Gastrocnemius medialis (tissue), 4 donors: Measurements from ENCODE around the gene POLR3G. TPM values are rescaled to one million over a fixed set of nuclear protein-coding genes. Genes with fewer than 3 reads are reported as not detected.

Experiments used
- ATAC-seq, 2 donors: fragments of 150-250 bp; one replicate each; pipeline ENCODE4 v1.9.1; 2016
- DNase-seq, 2 donors: peaks; one replicate each; pipeline ENCODE4 v3.0.0-alpha.2; 2019
- H3K27ac ChIP-seq, 4 donors: fragments of 200-600 bp; sonication (generic); 1 replicate in 1 of 4; 2 replicates in 3 of 4; pipeline ENCODE4 v1.5.1; 2016 to 2018; ENCODE audit warnings: mild to moderate bottlenecking in 2 of 4, moderate library complexity in 1 of 4
- H3K27me3 ChIP-seq, 3 donors: fragments of 200-600 bp; sonication (generic) in 2 of 3; 1 replicate in 1 of 3; 2 replicates in 2 of 3; pipeline versions ENCODE4 v1.5.1 to v1.6.0; 2016 to 2019; ENCODE audit warnings: mild to moderate bottlenecking in 1 of 3, moderate library complexity in 1 of 3
- H3K36me3 ChIP-seq, 2 donors: fragments of 200-600 bp; sonication (generic) in 1 of 2; one replicate each; pipeline ENCODE4 v1.5.1; 2017 to 2018
- H3K4me1 ChIP-seq, 2 donors: fragments of 200-600 bp; sonication (generic) in 1 of 2; one replicate each; pipeline ENCODE4 v1.5.1; 2016 to 2017; ENCODE audit warnings: mild to moderate bottlenecking in 2 of 2
- H3K4me3 ChIP-seq, 4 donors: fragments of 200-600 bp; sonication (generic) in 3 of 4; 1 replicate in 1 of 4; 2 replicates in 3 of 4; pipeline ENCODE4 v1.5.1; 2016 to 2019; ENCODE audit warnings: mild to moderate bottlenecking in 2 of 4
- H3K9me3 ChIP-seq, 3 donors: fragments of 200-600 bp; sonication (generic) in 2 of 3; 1 replicate in 1 of 3; 2 replicates in 2 of 3; pipeline ENCODE4 v1.5.1; 2016 to 2019
- CTCF ChIP-seq, 5 experiments: fragments of 450-650 bp in 3 of 5; fragments of 200-600 bp in 2 of 5; sonication (generic) in 2 of 5; IDR thresholded peaks in 4 of 5; conservative IDR thresholded peaks in 1 of 5; 1 replicate in 4 of 5; 2 replicates in 1 of 5; pipeline ENCODE4 v1.5.1; 2016 to 2019; ENCODE audit warnings: antibody characterized with exemption in 5 of 5, mild to moderate bottlenecking in 3 of 5, moderate library complexity in 3 of 5
- POLR2A ChIP-seq, 2 donors: fragments of 450-650 bp; IDR thresholded peaks; one replicate each; pipeline ENCODE4 v1.6.1; 2017; ENCODE audit warnings: antibody characterized with exemption in 2 of 2, mild to moderate bottlenecking in 2 of 2, moderate library complexity in 2 of 2
- in situ Hi-C, 4 donors: fragments of 200-750 bp; cut with MboI; loops; one replicate each; pipeline versions ENCODE4 v1.15.0 to v1.8.0; 2017; ENCODE audit warnings: low sequenced_read_pairs in 4 of 4
- intact Hi-C: fragments of 100-400 bp; cut with DNase I; formaldehyde crosslinking; loops from one replicate; pipeline ENCODE4 v1.15.1; 2023; ENCODE audit warnings: low total_unique reads
- total RNA-seq, 4 donors: library from RNA; depleted of rRNA; stranded (reverse); fragments of >200 nt; gene quantifications; one replicate each; pipeline versions ENCODE4 v1.1.0 to v1.2.3, GENCODE V29; 2016

Gene POLR3G
- total RNA-seq, 4 donors from 2014 or later, result 0.89 to 5.8 (median 3.7) TPM

GRCh38 chr5:90558344-90559192 lies 83.9 kb downstream of the POLR3G start, which contains the start of gene ADGRV1:
TSS of gene ADGRV1 (plus strand) at chr5:90558797. CDS start at chr5:90558896, 99 bp downstream.
- no peaks in the 10 kb centered on the region for H3K36me3 ChIP-seq
- no peak within 1 kb of the TSS for H3K27ac ChIP-seq
- TF ChIP-seq CTCF (IDR thresholded peaks at IDR 0.05 in 4 of 5, conservative IDR thresholded peaks at IDR 0.05 in 1 of 5) (no peak), POLR2A (IDR thresholded peaks at IDR 0.05) (no peak)
- intact Hi-C loops, result no loop called here
- ATAC-seq (peak in 1 of 2 donors; percentile 44), DNase-seq (peak in 1 of 2 donors; percentile 11)
- H3K4me3 ChIP-seq, result peak within 1 kb of the TSS; percentile 9 to 46 (median 39)
- in situ Hi-C loops, result no loop called here
- no peaks in the 10 kb centered on the region for H3K9me3 ChIP-seq
- peaks cover 7% of the 10 kb centered on the region in 2 donors for H3K4me1 ChIP-seq
- peaks cover 39 to 42% (median 39%) of the 10 kb centered on the region in 3 donors for H3K27me3 ChIP-seq

DNA sequence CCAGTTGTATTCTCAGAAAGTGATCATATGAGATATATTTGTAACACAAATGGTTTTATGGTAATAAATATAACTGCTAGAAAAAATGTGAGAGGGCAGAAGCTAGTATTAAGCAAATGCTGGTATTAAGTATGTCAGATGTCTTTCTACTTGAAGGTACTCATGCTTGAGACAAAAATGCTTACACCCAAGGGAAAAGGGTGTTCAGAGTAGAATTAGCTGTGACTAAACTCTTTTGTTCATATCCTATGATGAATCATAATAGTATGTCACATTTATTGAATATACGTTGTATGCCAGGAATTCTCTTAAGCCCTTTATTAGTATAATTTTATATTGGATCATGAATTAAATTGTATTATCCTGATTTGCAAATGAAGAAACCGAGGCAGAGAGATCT lies 86.1 kb downstream of the POLR3G start:
- no peak overlapping the region for H3K27ac ChIP-seq
- H3K4me3 ChIP-seq, result no peak overlapping the region
- DNase-seq, result no peak
- intact Hi-C loops, result no loop called here
- in situ Hi-C loops, result no loop called here
- no peaks in the 10 kb centered on the region for H3K36me3 ChIP-seq
- peaks cover 7% of the 10 kb centered on the region in 2 donors for H3K4me1 ChIP-seq
- no peaks in the 10 kb centered on the region for H3K9me3 ChIP-seq
- TF ChIP-seq CTCF (IDR thresholded peaks at IDR 0.05 in 4 of 5, conservative IDR thresholded peaks at IDR 0.05 in 1 of 5) (no peak), POLR2A (IDR thresholded peaks at IDR 0.05) (no peak)
- peaks cover 39 to 42% (median 39%) of the 10 kb centered on the region in 3 donors for H3K27me3 ChIP-seq
- ATAC-seq, result no peak

- Histone ChIP-seq H3K27ac (no peak overlapping the region), H3K27me3 (peaks cover 30 to 39% (median 37%) of the 10 kb centered on the region in 3 donors), H3K4me1 (peaks cover 7% of the 10 kb centered on the region in 2 donors), H3K4me3 (no peak overlapping the region), H3K36me3 (no peaks in the 10 kb centered on the region), H3K9me3 (no peaks in the 10 kb centered on the region)
- ATAC-seq (no peak), DNase-seq (no peak)
- in situ Hi-C loops (no loop called here), intact Hi-C loops (no loop called here)
- TF ChIP-seq POLR2A (IDR thresholded peaks at IDR 0.05) (no peak), CTCF (IDR thresholded peaks at IDR 0.05 in 4 of 5, conservative IDR thresholded peaks at IDR 0.05 in 1 of 5) (no peak)
These were observed 87.1 kb downstream of the POLR3G start for GRCh38 chr5:90561766-90562165.

DNA sequence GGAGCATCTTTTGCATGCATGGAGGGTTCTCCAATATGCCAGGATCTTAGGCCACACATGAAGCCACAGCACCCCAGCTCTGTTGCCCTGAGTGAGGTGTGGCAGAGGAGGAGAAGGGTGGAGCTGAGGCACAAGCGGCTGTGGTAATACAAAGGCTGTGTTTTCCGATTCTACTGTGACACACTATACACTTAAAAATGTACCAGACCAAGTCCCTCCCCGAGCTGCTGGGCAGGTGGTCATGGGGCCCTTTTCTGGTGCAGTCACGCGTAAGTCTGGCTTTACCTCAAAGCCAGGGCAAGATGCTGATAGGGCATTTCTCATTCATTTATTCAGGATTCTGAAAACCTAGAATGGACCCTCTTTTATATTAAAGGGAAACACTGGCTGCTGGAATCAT lies 87.7 kb downstream of the POLR3G start:
- H3K4me3 ChIP-seq, result no peak overlapping the region
- no peak overlapping the region for H3K27ac ChIP-seq
- ATAC-seq (no peak), DNase-seq (no peak)
- intact Hi-C loops, result no loop called here
- TF ChIP-seq CTCF (IDR thresholded peaks at IDR 0.05 in 4 of 5, conservative IDR thresholded peaks at IDR 0.05 in 1 of 5) (no peak), POLR2A (IDR thresholded peaks at IDR 0.05) (no peak)
- H3K27me3 ChIP-seq, result peaks cover 28 to 36% (median 34%) of the 10 kb centered on the region in 3 donors
- peaks cover 7% of the 10 kb centered on the region in 2 donors for H3K4me1 ChIP-seq
- H3K9me3 ChIP-seq, result no peaks in the 10 kb centered on the region
- H3K36me3 ChIP-seq, result no peaks in the 10 kb centered on the region
- in situ Hi-C loops, result no loop called here
